Lower leg skin (tissue), 3 donors: ENCODE results near the gene WDPCP.

Experiments used
- POLR2A ChIP-seq, 2 donors: fragments of 450-650 bp; IDR thresholded peaks; one replicate each; pipeline ENCODE4 v1.6.1; 2016 to 2017; ENCODE audit warnings: antibody characterized with exemption in 2 of 2, mild to moderate bottlenecking in 1 of 2, moderate library complexity in 1 of 2
- TF ChIP-seq, protein P1 (sequence below), 3 donors: fragments of 450-650 bp; IDR thresholded peaks; one replicate each; pipeline ENCODE4 v1.5.1; 2016; ENCODE audit warnings: antibody characterized with exemption in 3 of 3, mild to moderate bottlenecking in 3 of 3, moderate library complexity in 2 of 3

GRCh38 chr2:63096491-63096890, 491.8 kb downstream of the WDPCP start:
- TF ChIP-seq, protein P1, sequence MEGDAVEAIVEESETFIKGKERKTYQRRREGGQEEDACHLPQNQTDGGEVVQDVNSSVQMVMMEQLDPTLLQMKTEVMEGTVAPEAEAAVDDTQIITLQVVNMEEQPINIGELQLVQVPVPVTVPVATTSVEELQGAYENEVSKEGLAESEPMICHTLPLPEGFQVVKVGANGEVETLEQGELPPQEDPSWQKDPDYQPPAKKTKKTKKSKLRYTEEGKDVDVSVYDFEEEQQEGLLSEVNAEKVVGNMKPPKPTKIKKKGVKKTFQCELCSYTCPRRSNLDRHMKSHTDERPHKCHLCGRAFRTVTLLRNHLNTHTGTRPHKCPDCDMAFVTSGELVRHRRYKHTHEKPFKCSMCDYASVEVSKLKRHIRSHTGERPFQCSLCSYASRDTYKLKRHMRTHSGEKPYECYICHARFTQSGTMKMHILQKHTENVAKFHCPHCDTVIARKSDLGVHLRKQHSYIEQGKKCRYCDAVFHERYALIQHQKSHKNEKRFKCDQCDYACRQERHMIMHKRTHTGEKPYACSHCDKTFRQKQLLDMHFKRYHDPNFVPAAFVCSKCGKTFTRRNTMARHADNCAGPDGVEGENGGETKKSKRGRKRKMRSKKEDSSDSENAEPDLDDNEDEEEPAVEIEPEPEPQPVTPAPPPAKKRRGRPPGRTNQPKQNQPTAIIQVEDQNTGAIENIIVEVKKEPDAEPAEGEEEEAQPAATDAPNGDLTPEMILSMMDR (IDR thresholded peaks at IDR 0.05), result no peak
- no peak for TF ChIP-seq POLR2A (IDR thresholded peaks at IDR 0.05)
